Effector memory CD8-positive, alpha-beta T cell (primary cell): ENCODE results near the gene CCL22.
"Not testable (repeated sequence)": the region's sequence is repeated elsewhere in the genome, so short reads cannot be mapped to it uniquely, and the experiment has no call there.

Experiments
- ATAC-seq: fragments of 150-1000 bp; cut with Tn5 transposase; replicated peaks from 2 replicates; pipeline ENCODE4 v1.10.0; 2021; ENCODE audit warnings: mild to moderate bottlenecking, moderate library complexity
- DNase-seq, 3 experiments: peaks; one replicate each; pipeline ENCODE4 v3.0.0; 2021
- H3K27ac Mint-ChIP-seq, 2 donors: one replicate each; pipeline ENCODE4 v1.8.0; 2022; ENCODE audit warnings: mild to moderate bottlenecking in 2 of 2, mixed read lengths in 2 of 2, moderate library complexity in 2 of 2
- H3K27me3 Mint-ChIP-seq, 2 donors: one replicate each; pipeline ENCODE4 v1.8.0; 2022; ENCODE audit warnings: mixed read lengths in 2 of 2
- H3K36me3 Mint-ChIP-seq: one replicate; pipeline ENCODE4 v1.8.0; 2022; ENCODE audit warnings: mild to moderate bottlenecking, moderate library complexity, mixed read lengths; ENCODE audit not compliant: insufficient read depth
- H3K4me1 Mint-ChIP-seq, 2 donors: one replicate each; pipeline ENCODE4 v1.8.0; 2022; ENCODE audit warnings: low read depth in 2 of 2, mixed read lengths in 2 of 2
- H3K4me3 Mint-ChIP-seq, 2 donors: one replicate each; pipeline ENCODE4 v1.8.0; 2022; ENCODE audit warnings: mild to moderate bottlenecking in 2 of 2, mixed read lengths in 2 of 2, moderate library complexity in 2 of 2
- H3K9me3 Mint-ChIP-seq, 2 donors: one replicate each; pipeline ENCODE4 v1.8.0; 2022; ENCODE audit warnings: mixed read lengths in 2 of 2

Gene CCL22

DNA sequence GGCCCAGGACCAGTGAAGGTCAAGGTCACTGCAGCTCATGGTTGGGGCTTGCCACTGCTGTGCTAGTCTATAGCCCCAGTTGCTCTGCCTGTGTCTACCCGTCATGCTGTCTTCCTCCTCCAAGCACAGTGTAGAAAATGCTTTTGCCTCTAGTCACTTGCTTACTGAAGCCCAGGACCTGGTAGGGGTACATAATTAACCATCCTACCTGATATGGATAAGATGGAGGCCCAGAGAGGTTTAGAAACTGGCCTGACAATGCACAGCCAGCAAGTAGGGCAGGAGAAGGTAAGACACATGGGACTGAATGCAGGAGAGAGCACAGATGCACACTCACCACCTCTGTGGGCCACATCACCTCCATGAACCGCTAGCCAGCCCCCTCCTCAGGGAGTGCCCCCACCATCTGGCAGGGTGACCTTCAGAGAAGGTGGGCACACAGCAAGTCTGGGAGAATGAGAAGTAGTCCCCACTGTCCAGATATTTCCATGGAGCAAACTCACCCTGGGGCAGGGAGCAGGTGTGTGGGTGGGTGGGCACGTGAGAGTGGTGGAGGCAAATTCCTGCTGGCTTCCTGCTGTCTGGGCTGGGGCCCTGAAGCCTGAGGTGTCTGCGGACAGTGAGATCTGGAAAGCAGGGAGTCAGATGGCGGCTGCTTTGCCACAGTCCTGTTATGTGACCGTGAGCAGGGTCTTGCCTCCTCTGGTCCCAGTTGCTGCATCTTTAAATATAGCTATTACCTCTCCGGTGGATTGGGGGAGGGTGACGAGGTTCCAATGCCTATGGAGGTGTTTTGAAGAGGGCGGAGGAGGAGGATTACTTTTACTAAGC is 14.7 kb downstream of the CCL22 start:
- H3K4me1 Mint-ChIP-seq, result peaks cover 0 to 5% of the 10 kb centered on the region in 2 donors
- ATAC-seq, result no peak
- no peaks in the 10 kb centered on the region for H3K9me3 Mint-ChIP-seq
- H3K4me3 Mint-ChIP-seq, result no peak overlapping the region
- H3K27me3 Mint-ChIP-seq, result peaks cover 7 to 45% of the 10 kb centered on the region in 2 donors
- no peaks in the 10 kb centered on the region for H3K36me3 Mint-ChIP-seq
- no peak for DNase-seq
- H3K27ac Mint-ChIP-seq, result no peak overlapping the region

DNA sequence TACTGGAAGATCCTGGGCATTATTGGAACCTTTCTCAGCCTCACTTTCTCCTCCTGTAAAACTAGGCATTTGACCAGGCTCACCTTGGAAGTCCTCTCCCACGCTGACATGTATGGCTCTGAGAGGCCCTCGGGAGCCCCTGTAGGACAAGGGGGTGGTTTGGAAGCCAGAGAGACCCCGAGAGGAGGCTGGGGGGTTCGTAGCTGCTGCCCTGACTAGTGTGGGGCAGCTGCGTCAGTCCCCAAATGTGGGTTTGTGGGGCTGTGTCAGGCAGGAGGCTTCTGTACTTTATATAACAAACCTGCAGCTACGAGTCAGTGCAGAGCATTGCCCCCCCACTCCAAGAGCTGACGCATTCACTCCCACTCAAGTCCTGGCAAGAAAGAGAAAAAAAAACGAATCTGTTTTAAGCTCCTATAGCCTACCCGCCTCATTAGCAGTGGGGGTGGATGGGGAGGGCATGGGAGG is 15.5 kb downstream of the CCL22 start:
- H3K9me3 Mint-ChIP-seq, result no peaks in the 10 kb centered on the region
- DNase-seq, result no peak
- H3K27me3 Mint-ChIP-seq, result peaks cover 7 to 38% of the 10 kb centered on the region in 2 donors
- H3K36me3 Mint-ChIP-seq, result no peaks in the 10 kb centered on the region
- ATAC-seq, result no peak
- peaks cover 0 to 5% of the 10 kb centered on the region in 2 donors for H3K4me1 Mint-ChIP-seq
- H3K27ac Mint-ChIP-seq, result no peak overlapping the region
- no peak overlapping the region for H3K4me3 Mint-ChIP-seq

DNA sequence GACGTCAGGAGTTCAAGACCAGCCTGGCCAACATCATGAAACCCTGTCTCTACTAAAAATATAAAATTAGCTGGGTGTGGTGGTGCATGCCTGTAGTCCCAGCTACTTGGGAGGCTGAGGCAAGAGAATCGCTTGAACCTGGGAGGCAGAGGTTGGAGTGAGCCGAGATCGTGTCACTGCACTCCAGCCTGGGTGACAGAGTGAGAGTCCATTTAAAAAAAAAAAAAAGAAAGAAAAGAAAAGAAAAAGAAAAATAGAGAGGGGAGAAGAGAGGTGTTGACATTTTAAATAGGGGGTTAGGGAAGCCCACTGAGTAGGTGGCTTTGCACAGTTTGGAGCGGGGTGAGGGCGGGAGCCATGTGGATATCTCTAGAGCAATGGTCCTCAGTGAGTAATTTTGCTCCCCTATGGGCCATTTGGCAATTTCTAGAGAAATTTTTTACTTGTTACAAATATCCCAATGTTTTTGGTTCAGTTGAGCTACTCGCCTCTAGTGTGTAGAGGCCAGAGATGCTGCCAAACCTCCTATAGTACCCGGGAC is 16.4 kb downstream of the CCL22 start:
- peaks cover 7 to 29% of the 10 kb centered on the region in 2 donors for H3K27me3 Mint-ChIP-seq
- not testable (repeated sequence) for H3K9me3 Mint-ChIP-seq, ATAC-seq, H3K36me3 Mint-ChIP-seq, H3K4me3 Mint-ChIP-seq, DNase-seq, H3K4me1 Mint-ChIP-seq, H3K27ac Mint-ChIP-seq

DNA sequence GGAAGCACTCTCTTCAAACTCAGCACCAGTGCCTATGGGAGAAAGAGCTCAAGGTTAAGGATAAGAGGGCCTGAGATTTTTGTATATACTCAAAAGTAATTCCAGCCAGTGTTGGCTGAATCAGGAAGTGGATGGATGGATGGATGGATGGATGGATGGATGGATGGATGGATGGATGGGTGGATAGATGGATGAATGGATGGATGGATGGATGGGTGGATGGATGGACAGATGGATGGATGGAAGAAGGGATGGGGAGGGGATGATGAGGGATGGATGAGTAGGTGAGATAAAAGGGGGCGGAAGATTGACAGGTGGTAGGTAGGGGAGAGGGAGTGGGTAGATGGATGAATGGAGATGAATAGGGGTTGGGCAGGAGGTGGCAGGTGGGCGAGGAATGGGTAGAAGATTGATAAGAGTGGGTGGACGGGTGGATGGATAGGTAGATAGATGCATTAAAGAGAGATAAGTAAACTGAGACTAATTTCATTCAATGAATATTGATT is 17.8 kb downstream of the CCL22 start:
- ATAC-seq (no peak), DNase-seq (no peak)
- no peak overlapping the region for H3K27ac Mint-ChIP-seq
- H3K27me3 Mint-ChIP-seq, result peaks cover 7 to 24% of the 10 kb centered on the region in 2 donors
- H3K4me1 Mint-ChIP-seq, result peaks cover 0 to 5% of the 10 kb centered on the region in 2 donors
- H3K9me3 Mint-ChIP-seq, result no peaks in the 10 kb centered on the region
- H3K36me3 Mint-ChIP-seq, result no peaks in the 10 kb centered on the region
- no peak overlapping the region for H3K4me3 Mint-ChIP-seq

DNA sequence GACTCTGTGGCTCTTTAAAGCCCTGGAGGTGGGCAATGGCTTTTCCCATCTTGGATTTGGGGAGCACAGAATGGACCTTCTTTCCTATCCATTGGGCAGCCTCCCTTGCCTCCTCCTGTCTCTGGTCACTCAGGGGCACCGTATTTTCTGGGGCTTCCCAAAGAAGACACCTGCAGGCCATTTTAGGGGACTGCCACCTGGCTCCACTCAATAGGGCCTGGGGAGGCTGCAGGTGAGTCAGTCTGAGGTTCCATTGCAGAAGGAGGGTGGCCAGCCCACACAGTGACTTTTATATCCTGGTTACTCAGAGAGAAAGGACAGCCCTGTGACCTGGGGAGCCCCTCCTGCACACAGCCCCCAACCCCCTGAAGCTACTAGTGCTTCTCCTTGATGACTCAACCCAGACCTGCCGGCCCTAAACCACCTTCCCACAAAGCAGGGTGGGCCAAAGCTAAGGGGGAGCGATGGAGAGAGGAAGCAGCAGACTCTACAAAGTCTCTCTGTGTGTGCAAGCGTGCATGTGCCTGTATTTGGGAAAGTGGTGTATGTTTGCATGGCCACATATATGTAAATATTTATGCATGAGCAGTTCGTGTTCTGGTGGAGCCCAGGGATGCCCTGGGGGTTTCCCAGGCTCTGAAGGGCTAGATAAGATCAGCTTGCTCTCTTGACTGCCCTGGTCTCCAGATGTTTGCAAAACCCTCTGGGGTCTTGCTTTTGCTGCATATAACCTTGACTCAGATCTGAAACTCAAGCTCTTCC is 18.7 kb downstream of the CCL22 start:
- no peak overlapping the region for H3K27ac Mint-ChIP-seq
- H3K36me3 Mint-ChIP-seq, result no peaks in the 10 kb centered on the region
- ATAC-seq, result peak; percentile 12
- no peaks in the 10 kb centered on the region for H3K9me3 Mint-ChIP-seq
- peaks cover 7 to 18% of the 10 kb centered on the region in 2 donors for H3K27me3 Mint-ChIP-seq
- peaks cover 0 to 5% of the 10 kb centered on the region in 2 donors for H3K4me1 Mint-ChIP-seq
- H3K4me3 Mint-ChIP-seq, result no peak overlapping the region
- no peak for DNase-seq

DNA sequence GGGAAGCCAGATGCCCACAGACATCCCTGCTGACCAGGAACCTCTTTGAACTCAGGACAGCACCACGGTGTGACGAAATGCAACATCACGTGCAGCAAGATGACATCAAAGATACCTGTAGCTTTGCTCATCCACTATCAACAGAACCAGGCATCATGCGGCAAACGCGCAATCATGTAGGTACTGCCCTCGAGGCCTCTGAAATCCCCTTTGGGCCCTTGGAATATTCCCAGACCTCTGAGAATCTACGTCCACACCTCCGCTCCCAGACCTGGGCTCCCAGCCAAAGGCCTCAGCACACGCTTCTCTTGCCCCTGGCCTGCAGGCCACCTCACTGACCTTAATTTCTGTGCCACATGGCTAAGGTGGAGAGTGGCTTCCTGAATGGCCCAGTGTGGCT is 21.0 kb downstream of the CCL22 start:
- Mint-ChIP-seq H3K4me3 (no peak overlapping the region), H3K36me3 (no peaks in the 10 kb centered on the region)
- no peak for DNase-seq

DNA sequence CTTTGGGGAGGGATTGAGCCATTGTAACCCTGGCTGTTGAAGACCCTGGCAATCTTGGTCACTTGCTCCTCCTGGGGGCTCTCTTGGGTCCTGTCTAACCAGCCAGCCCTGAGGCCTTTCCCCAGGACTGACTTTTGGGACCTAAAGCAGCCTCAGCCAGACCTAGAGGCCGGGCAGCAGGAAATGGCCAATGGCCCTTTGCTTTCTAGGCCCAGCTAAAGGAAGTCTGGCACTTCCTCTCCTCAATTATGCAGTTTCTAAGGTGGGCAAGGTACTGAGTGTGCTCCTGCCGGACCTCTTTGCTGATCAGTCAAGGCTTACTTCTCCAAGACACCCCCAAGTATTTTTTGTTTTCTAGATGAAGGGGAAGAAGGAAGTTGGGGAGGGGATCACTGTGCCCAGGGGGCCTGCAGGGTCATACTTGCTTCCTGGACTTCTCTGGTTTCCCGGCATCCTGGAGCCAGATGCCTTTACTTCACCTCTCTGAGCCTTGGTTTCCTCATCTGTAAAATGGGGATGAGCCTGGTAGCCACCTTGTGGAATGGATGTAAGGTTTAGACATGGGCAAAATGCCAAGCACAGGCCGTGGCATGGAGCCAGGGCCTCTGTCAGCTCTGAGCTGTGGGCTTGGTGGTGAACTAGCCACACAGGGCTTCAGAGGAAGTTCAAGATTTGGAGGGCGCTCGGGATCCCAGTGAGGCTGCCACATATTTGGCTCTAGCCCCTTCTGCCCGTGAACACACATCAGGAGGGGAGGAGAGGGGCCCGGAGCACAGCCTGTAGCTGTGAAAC is 22.3 kb downstream of the CCL22 start:
- peak; percentile 14 for ATAC-seq
- H3K27ac Mint-ChIP-seq, result no peak overlapping the region
- H3K4me1 Mint-ChIP-seq, result peaks cover 0 to 8% of the 10 kb centered on the region in 2 donors
- DNase-seq, result no peak
- no peak overlapping the region for H3K4me3 Mint-ChIP-seq
- H3K36me3 Mint-ChIP-seq, result no peaks in the 10 kb centered on the region
- H3K27me3 Mint-ChIP-seq, result no peaks in the 10 kb centered on the region
- no peaks in the 10 kb centered on the region for H3K9me3 Mint-ChIP-seq

More for the DNA sequence above, 21.0 kb downstream of the CCL22 start:
- Mint-ChIP-seq H3K4me1 (peaks cover 0 to 8% of the 10 kb centered on the region in 2 donors), H3K27ac (no peak overlapping the region), H3K9me3 (no peaks in the 10 kb centered on the region), H3K27me3 (no peaks in the 10 kb centered on the region)
- no peak for ATAC-seq

DNA sequence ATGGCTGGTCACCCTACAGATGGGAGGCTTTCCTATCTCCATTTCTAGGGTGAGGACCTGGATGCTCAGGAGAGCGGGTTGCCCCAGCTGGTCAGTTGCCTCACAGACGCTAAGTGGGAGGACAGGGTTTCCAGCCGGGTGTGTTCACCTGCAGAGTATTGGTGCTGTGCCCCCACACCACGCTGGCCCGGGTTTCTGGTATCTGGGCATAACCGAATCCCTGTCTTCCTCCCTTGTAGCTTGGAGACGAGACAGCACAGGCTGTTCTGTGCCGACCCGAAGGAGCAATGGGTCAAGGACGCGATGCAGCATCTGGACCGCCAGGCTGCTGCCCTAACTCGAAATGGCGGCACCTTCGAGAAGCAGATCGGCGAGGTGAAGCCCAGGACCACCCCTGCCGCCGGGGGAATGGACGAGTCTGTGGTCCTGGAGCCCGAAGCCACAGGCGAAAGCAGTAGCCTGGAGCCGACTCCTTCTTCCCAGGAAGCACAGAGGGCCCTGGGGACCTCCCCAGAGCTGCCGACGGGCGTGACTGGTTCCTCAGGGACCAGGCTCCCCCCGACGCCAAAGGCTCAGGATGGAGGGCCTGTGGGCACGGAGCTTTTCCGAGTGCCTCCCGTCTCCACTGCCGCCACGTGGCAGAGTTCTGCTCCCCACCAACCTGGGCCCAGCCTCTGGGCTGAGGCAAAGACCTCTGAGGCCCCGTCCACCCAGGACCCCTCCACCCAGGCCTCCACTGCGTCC is 23.4 kb downstream of the CCL22 start:
- Mint-ChIP-seq H3K27ac (no peak overlapping the region), H3K4me3 (no peak overlapping the region), H3K27me3 (no peaks in the 10 kb centered on the region), H3K4me1 (peaks cover 0 to 11% of the 10 kb centered on the region in 2 donors), H3K36me3 (no peaks in the 10 kb centered on the region), H3K9me3 (no peaks in the 10 kb centered on the region)
- DNase-seq (no peak), ATAC-seq (no peak)

DNA sequence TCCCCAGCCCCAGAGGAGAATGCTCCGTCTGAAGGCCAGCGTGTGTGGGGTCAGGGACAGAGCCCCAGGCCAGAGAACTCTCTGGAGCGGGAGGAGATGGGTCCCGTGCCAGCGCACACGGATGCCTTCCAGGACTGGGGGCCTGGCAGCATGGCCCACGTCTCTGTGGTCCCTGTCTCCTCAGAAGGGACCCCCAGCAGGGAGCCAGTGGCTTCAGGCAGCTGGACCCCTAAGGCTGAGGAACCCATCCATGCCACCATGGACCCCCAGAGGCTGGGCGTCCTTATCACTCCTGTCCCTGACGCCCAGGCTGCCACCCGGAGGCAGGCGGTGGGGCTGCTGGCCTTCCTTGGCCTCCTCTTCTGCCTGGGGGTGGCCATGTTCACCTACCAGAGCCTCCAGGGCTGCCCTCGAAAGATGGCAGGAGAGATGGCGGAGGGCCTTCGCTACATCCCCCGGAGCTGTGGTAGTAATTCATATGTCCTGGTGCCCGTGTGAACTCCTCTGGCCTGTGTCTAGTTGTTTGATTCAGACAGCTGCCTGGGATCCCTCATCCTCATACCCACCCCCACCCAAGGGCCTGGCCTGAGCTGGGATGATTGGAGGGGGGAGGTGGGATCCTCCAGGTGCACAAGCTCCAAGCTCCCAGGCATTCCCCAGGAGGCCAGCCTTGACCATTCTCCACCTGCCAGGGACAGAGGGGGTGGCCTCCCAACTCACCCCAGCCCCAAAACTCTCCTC is 24.1 kb downstream of the CCL22 start:
- peaks cover 0 to 7% of the 10 kb centered on the region in 2 donors for H3K4me1 Mint-ChIP-seq
- H3K9me3 Mint-ChIP-seq, result no peaks in the 10 kb centered on the region
- peaks cover 0 to 7% of the 10 kb centered on the region in 2 donors for H3K27me3 Mint-ChIP-seq
- H3K36me3 Mint-ChIP-seq, result no peaks in the 10 kb centered on the region
- ATAC-seq (no peak), DNase-seq (no peak)
- H3K4me3 Mint-ChIP-seq, result no peak overlapping the region
- peak overlapping the region in 1 of 2 donors; percentile 19 for H3K27ac Mint-ChIP-seq

DNA sequence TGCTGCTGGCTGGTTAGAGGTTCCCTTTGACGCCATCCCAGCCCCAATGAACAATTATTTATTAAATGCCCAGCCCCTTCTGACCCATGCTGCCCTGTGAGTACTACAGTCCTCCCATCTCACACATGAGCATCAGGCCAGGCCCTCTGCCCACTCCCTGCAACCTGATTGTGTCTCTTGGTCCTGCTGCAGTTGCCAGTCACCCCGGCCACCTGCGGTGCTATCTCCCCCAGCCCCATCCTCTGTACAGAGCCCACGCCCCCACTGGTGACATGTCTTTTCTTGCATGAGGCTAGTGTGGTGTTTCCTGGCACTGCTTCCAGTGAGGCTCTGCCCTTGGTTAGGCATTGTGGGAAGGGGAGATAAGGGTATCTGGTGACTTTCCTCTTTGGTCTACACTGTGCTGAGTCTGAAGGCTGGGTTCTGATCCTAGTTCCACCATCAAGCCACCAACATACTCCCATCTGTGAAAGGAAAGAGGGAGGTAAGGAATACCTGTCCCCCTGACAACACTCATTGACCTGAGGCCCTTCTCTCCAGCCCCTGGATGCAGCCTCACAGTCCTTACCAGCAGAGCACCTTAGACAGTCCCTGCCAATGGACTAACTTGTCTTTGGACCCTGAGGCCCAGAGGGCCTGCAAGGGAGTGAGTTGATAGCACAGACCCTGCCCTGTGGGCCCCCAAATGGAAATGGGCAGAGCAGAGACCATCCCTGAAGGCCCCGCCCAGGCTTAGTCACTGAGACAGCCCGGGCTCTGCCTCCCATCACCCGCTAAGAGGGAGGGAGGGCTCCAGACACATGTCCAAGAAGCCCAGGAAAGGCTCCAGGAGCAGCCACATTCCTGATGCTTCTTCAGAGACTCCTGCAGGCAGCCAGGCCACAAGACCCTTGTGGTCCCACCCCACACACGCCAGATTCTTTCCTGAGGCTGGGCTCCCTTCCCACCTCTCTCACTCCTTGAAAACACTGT is 25.0 kb downstream of the CCL22 start:
- no peaks in the 10 kb centered on the region for H3K9me3 Mint-ChIP-seq
- DNase-seq (no peak), ATAC-seq (no peak)
- peak overlapping the region in 1 of 2 donors; percentile 19 for H3K27ac Mint-ChIP-seq
- H3K27me3 Mint-ChIP-seq, result peaks cover 0 to 7% of the 10 kb centered on the region in 2 donors
- H3K36me3 Mint-ChIP-seq, result no peaks in the 10 kb centered on the region
- no peak overlapping the region for H3K4me3 Mint-ChIP-seq
- peaks cover 0 to 5% of the 10 kb centered on the region in 2 donors for H3K4me1 Mint-ChIP-seq
